ENCODE results near the gene ZBTB7C.

Gene ZBTB7C

DNA sequence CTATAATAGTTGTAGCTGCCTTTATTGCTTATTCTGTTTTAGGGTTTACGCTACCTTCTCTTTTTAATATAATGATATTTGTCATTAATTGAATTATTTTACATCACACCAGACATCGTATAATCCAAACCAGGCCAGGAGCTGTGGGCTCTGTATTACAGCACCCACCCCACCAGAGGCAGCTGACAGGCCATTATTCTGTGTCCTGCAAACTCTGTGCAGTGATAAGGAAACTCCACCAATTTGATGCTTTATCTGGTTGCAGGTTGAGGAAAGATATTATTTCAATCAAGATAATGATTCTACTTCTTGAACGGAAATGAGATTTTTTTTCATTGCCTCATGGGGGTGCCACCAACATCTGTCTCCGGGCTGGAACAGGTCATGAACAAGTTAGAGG, 227.3 kb downstream of the ZBTB7C start:
- DNase-seq: no peak

DNA sequence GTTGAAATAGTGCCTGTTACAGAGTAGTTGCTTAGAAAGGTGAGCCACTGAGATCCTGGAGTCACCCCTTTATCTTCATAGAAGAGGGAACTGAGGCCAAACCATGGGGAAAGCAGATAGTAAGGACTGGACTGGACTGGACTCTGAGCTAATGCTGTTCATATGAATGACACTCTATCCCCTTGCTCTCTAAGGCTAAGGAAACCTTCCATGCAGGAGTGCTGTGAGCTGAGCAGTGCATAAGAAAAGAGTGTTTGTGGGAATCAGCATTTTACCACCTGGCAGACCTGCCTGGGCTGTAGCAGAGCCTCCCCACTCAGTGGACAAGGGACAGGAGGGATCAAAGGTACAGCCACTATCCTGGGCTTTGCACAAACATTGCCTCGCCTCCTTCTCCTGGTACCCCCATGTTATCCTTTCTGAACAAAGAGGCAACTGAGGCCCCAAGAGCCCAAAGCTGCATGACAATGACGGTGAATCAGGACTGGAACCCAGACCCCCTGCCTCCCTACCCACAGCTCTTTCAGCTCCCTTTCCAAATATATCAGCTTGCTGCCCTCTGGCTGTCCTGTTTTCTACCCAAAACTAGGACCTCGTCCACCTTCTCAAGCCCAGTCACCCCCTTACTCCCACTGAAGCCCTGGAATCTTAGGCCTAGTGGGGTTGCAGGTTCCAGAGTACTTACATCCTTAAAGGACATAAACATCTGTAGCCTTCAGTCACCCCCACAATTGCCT, 227.9 kb downstream of the ZBTB7C start:
- DNase-seq: no peak

DNA sequence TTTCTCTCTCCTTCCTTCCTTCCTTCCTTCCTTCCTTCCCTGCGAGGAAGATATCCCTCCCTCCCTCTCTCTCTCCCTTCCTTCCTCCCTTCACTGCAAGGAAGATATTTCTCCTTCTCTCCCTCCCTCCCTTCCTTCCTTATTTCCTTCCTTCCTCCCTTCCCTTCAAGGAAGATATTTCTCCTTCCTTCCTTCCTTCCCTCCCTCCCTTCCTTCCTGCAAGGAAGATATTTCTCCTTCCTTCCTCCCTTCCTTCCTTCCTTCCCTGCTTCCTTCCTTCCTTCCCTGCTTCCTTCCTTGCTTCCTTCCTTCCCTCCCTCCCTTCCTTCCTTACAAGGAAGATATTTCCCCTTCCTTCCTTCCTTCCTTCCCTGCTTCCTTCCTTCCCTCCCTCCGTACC, 229.5 kb downstream of the ZBTB7C start:
- DNase-seq: no peak

DNA sequence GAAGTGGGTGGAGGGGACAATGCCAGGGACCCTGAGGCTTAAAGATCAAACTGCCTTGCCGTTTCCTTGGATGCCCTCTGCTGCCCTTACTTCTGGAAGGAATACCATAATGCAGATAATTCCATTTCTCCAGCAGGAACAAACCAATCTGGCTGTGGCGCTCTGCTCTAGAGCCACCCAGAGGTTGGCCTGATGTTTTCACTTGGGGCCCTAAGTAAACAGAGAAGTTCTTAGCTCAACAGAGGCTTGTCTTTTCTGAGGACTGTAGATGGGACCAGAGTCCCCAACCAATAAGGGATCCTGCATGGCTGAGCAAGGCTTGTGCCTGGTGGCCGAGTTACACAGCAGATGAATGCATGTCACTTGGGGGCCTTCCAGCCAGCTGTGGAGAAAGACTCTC, 230.2 kb downstream of the ZBTB7C start:
- no peak for DNase-seq

DNA sequence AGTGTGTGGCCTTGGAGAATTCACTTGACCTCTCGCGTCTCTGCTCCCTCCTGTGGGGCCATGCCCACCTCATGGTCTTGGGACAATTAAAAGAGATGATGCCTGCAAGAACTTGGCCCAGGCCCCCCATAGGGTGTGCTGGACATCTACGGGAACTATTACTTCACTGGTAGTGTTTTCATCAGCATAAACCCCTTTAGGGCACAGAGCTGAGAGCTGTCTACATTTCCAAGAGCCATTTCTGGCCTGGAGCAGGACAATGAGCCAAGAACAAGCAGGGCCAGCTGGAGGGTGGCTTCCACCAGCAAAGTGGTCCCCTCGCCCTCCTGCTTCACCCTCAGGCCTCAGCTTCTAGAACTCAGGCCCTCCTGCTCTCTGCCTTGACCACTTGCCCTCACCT, 232.3 kb downstream of the ZBTB7C start:
- DNase-seq: no peak

DNA sequence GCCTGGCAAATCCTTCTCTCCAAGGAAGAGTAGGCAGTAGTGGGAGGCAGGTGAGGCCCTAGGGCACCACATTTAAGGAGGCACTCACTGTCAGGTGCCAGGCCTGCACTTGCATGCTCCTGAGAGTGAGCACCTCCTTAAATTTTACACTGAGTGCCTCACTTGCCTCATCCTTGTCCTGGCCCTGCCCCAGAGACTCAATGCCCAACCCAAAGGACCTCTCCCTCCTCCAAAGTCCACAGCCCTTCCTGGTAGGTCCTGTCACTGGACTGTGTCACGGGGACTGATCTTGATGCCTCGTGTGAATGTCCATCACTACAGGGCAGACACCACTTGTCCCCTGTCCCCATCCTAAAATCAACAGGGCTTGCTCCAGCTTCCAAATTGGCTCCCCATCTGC, 235.6 kb downstream of the ZBTB7C start:
- no peak for DNase-seq

DNA sequence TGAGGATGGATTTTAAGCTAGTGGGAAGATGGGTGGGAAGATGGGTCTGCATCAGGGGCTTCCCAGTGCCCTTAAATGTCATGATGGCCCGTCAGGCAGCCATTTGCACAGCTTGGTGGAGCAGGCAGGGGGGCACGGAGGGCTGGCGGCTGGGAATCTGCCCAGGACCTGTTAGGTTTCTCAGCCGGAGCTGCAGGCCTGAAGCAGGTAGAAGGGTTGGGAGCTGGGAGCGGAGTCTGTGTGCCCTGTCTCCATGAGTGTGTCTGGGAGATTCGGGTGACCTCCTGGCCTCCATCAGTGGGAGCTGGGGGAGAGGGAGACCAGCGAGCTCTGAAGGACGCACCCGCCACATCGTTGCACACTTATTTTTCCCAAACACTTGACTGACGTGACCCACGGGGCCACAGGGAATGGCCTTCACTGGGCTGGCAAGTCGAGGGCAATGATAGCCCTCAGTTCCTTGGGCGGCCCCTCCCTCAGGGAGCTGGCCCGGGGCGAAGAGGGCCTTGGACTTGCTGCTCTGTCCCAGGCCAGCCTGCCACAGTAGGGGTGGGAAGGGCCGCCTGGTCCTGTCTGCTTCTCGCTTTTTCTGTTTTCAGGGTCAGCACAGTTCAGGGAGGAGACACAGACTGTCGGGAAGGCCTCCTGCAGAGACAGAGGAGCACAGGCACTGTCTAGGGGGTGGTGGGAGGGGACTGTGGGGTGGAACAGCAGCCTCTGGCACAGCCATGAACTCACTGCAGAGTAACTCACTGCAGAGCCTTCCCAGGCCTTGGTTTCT, 236.8 kb downstream of the ZBTB7C start:
- no peak for DNase-seq

DNA sequence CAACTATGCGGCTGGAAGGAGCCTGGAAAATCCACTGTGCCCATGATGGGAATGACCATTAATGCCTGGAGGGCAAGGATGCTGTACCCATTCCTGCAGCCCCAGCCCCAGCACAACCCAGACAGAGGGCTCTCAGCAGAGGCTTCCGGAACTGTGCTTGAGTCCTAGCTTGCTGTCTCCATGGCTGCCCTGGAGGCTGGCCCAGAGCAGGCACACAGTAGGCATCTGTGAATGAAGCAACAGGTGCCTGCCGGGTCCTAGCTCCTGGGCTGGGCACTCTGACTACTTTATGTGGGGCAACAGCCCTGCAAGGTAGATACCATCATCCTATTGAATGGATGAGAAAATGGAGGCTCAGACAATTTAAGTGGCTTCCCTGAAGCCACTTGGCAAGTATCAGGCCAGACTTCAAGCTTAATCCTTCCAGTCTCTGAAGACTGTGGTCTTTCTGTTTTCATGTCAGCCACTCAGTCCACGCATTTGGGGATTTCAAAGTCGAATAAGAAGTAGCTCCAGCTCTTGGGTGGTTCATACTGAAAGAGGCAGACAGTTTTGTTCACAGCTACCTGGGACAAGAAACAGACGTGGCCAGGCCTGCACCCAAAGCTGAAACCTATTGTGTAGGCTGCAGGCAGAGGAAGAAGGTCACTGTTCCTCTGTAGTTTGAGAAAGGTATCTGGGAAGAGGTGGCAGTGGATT, 237.5 kb downstream of the ZBTB7C start:
- DNase-seq: no peak

DNA sequence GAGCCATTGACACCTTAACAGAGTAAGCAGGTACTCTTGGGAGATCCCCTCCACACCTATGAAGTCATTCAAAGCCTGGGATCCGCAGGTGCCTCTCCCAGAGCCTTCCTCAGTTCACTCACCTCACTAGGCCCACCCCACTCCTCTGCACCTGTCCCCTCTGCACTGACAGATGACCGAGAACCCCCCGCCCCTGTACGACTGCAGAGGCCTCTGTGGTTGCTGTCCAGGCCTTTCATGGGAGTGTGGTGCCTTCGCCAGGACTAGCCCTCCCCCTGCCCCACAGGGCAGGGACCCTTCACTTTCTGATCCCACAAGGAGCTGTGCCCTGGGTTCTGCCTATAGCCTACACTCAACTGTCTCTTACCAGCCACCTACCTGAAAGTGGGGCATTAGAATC, 238.5 kb downstream of the ZBTB7C start:
- DNase-seq: no peak

DNA sequence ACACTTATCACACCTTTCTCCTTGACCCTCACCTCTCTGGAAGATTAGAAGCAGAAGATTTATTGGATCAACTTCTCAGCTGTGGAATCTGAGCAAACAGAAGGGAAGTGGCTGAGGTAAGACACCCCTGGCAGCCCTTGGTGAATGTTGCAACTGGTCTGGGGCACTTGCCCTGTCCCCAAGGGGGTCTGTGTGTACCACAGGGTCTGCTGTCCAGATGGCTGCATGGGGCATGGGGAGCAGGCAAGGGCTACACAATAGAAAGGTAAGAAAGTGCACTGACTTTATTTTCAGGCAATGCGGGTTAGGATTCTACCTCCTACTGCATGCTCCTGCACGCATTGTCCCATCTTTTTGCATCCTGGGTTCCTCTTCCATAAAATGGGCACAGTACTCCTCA, 240.3 kb downstream of the ZBTB7C start:
- DNase-seq: no peak

DNA sequence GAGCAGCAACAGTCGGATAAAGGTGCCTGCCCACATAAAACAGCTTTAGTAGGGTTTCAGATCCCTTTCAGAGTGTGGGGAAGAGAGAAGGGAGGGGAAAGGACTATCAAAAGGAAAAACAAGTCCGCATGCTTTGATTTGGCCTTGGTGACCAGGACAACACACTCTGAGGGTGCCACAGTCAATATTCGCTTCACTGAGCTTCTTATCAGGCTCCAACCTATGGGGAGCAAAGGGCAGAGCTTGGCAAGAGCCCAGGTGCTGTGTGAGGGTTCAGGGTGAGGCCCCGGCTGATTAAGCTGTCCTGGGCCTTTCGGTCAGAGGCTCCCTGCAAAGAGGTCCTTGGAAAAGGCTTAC, 241.3 kb downstream of the ZBTB7C start:
- DNase-seq: no peak

DNA sequence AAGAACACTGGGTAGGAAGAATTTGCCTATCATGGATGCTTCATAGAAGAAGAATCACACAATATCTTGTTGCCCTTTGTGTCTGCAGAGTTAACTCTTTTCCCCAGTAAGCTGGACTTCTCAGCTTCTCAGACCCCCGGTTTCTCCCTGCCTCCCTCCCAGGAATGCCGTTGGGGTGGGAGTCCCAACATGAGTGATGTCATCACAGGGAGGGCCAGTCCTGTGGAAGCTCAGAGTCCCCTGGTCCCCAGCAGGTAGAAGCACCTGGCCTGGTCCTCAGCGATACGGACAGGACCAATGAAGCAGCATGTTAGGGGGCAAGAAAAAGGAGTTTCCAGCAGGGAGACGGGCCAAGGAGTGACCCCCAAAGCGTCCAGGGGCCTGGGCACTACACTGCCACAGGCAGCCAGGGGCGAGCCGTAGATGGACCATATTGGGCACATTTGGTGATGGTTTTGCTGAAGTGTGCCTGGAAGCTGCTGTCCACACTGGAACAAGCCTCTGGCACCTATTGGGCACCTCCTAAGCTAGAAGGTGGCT, 242.8 kb downstream of the ZBTB7C start:
- no peak for DNase-seq

DNA sequence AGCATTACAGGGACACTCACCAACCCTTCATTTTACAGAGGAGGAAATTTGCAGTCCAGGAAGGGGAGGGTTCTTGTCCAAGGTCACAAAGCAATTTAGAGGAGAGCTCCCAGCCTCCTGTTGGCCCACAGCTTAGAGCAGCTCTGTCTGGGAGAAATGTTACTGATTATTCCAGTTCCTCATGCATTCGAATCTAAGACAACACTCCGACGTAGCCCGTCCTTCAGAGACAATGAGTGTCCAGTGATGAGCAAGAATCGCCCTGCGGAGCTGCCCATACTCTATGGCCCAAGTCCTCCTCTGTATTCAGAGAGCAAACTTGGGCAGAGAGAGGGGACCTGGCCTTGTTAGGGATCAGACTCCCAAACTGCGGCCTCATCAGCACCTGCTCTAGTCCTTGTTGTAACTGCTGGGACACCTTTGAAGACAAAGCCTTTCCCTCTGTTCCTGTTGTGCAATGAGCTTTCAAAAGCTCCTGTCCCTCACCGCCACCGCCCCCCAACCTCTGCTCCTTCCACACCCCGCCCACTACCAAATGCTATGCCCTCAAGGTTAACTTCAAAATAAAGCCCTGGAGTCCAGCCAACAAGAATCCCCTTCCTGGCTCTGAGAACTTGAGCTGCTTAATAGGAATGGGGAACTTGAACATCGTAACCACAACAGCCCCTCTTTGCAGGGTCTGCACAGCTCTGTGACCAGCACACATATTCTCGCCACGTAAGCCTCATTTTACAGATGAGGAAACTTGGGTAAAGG, 243.9 kb downstream of the ZBTB7C start:
- no peak for DNase-seq

DNA sequence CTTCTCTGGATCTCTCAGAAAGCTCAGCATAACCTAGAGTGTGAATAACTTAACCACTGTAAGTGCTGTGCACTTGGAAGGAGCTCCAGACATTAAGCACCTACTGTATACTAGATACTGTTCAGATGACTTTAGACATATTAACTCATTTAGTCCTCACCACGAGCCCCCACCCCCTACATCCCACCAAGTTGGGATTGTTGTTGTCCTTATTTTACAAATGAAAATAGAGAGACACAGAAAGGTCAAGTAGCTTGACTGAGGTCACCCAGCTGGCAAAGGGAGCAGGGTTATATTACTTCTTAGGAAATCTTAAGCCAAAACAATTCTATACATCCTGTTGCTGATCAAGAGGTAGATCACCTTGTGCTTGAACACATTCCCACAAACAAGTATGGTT, 244.5 kb downstream of the ZBTB7C start:
- no peak for DNase-seq

DNA sequence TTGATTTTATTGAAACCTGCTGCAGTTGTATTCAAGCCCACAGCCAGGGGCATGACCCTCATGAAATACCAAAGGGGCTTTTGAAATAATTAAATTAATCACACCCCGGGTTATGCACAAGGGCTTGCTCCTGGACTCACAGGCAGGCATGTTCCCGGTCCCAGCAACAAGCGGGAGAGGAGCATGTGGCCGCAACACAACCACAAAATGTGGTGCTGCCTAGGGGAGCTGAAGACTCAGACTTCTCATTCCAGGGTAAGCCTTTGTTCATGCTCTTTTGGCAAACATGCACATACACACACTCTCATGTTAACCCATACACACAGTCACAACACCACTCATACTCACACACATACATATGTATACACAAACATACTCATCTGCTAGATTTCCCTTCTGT, 245.1 kb downstream of the ZBTB7C start:
- DNase-seq: no peak

DNA sequence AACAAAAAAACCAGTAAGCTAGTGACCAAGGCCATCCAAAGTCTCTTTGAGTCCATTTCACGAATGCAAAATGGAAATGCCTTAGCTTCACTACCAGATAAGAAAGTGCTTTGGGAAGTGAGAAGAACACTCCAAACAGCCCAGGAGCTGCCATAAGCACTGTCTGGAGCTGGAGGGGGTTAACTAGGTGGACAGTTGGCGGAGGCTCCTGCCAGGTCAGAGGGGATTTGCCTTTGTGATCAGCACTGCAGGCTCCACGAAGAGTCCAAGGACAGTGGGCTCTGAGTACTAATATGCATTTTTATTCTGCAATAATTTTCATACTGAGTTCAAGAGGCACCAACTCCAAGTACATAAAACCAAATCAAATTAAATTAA, 245.5 kb downstream of the ZBTB7C start:
- DNase-seq: no peak

DNA sequence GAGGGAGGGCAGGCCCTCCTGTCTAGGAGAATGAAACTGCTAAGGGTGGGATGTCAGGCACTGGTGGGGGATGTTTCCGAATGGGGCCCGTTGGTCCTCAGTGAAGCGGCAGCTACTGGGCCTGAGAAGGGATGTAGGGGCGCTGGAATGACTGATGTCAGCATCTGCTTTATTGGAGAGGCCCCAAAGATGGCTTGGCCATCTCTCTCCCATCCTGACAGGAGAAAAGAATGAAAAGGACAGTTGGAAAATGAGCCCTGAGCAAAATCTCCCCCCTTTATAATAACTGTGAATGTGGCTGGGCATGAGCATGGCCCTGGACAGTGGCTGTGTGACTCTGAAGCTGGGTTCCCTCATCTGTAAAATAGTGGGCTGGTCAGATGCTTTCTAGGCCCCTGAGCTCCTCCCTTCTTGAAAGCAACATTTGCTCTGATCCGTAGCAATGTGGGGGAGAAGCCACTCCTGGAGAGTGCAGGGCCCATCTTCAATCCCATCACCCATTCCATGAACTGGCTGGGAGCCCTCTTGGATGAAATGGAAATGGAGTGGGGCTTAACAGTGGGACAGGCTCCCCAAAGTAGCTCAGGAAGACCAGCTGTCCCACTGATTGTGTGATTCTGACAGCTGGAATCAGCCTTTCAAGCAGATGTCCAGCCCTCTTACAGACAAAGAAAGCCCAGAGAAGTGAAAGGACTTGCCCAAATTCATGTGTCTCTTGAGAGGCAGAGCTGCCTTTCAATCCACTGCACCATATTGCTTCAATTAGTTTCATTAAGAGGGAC, 246.0 kb downstream of the ZBTB7C start:
- no peak for DNase-seq

DNA sequence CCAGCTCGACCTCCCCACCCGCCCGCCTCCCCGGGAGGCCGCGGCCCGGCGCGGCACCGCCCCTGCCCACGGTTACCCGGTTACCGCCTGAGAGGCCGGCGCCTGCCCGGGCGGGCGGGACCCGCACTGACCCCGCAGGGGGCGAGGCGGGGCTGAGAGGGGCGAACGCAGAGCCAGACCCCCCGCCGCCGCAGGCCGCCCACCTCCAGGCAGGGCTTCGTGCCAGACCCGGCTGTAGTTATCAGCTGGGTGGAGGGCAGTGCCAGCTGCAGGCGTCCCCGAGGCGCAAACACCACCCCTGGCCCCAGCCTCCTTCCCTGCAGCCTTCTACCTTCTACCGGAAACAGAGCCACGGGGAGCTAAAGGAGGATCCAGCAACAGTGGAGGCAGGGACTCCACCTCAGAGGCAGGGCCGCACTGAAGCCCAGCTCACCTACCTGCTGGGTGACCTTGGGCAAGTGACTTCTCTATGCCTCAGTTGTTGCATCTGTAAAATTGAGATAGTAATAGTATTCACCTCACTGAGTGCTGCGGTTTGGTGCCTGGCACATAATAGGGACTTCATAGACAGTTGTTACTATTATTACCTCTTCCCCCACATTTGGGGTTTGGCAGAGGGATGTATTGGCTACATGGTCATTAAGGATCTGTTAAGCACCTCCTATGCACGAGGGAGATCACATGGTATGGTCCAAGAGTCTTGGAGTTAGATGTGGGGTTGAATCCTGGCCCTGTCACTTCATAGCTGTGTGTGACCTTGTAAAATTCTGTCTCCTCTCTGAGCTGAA, 247.1 kb downstream of the ZBTB7C start:
- peak; percentile 7 for DNase-seq

DNA sequence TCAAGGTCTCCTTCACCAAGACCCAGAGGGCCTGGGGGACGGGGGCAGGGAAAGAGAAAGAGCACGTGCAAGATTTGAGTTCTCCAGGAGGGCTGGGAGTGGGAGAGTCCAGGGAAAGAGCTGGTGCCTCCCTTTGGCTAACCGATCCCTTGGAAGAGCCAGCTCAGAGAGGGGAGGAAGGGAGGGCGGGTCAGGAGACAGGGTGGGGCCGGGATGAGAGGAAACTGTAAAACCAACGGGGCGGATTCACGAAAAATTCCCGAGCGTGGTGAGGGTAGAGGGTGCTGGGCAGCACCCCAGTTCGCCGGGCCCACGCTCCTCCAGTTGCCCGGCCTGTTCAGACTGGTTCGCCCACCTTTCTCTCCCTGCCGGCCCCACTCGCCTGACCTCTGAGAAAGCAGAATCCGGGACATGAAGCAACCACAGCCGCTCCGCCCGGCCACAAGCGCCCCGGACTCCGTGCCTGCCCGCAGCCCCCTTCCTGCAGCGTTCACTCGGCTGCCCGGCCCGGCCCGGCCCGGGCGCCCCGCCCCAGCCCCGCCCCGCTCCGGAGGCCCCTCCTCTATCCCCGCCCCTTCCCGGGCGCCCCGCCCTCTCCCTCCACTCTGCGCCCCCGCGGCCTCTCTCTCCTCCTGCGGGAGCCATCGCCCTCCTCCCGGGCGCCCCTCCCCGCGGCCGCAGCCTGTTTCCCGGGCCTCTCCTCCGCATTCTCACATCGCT, 247.8 kb downstream of the ZBTB7C start:
- peak; percentile 58 for DNase-seq

DNA sequence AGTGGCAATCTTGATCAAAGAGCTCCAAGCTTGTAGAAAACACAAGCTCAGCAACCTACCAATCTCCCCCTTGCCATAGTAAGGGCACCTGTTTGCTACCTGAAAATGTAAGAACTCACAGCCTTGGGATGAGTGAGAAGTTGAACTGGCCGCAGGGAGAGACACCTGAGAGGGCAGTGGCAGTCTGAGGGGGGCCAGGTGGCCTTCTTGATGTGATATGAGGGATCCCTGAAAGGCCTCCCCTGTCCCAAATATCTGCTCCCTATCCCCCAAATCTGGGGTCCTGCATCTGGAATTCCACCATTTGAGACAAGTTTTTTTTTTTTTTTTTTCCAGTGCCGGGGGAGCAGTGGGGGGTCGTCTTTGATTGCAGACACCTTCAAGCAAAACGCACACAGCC, 248.6 kb downstream of the ZBTB7C start:
- no peak for DNase-seq

DNA sequence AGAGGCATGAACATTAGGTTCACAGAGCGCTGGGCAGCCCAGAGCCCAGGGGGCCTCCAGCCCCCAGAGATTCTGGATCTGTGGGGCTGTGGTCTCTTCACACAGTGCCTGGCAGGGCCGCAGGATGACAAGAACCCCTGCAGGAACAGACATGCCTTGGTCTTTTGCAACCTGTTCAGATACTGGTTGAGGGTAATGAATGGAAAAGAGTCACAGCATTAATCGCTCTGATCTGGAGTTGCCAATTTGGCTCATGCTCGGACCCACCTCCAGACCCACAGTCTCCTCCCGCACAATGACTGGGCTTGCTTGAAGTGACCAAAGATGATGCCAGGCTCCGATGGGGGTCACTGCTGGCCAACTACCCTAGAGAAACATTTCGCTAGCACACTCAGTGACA, 249.4 kb downstream of the ZBTB7C start:
- DNase-seq: no peak

All from activated effector memory CD4-positive, alpha-beta T cell treated with Interleukin-2 at 50 U/mL for 16 hours (primary cell).